H54 (cell line): ENCODE data around the gene MAST4.

Experiments
- DNase-seq: peaks from one replicate; pipeline ENCODE4 v3.0.0; 2011; ENCODE audit warnings: low spot score, mixed read lengths; ENCODE audit not compliant: insufficient read length
- FAIRE-seq: peaks from 3 replicates; lab custom pipeline; 2011; peaks lifted over from hg19 to GRCh38; lab: Jason Lieb, UNC
- POLR2A ChIP-seq: IDR thresholded peaks from 2 replicates; pipeline ENCODE4 v1.6.1; 2011; ENCODE audit warnings: low read depth, mild to moderate bottlenecking, low read length

MAST4 gene

DNA sequence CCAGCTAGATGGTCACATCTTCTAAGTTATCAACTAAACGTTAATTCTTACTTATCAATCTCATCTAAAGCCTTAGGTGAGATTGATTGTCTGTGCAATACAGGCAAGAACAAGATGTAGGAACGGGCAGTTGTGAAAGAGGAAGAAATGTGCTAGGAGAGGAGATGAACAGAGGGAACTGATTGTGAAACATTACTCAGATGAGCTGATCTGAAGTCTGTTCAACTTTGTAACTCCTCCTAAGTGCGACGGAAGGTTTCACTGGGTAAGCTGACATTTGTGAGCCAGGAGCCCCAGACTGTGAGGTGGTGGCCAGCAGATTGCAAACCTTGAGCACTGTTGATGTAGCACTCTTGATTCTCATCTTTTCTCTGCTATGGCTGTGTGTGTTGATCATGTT is 396.4 kb downstream of the MAST4 start:
- DNase-seq (no peak), FAIRE-seq (no peak)
- TF ChIP-seq POLR2A, result no peak

DNA sequence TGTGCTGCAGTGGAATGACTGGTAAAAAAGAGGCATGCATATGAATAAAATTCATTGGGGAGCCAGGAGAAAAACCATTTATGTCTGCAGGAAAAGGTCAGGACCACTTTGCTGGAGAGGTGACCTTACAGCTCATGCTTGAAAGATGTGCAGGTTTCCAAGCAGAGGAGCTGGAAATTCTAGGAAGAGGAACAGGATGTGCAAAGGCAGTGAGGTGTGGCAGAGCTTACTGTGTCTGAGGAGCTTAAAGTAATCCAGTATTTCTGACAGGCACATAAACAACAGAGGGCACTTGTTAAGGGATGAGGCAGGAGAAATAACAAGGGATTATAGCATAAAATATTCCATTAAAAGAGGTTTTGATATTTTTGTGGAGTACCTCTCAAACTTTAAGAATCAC is 397.3 kb downstream of the MAST4 start:
- no peak for FAIRE-seq

DNA sequence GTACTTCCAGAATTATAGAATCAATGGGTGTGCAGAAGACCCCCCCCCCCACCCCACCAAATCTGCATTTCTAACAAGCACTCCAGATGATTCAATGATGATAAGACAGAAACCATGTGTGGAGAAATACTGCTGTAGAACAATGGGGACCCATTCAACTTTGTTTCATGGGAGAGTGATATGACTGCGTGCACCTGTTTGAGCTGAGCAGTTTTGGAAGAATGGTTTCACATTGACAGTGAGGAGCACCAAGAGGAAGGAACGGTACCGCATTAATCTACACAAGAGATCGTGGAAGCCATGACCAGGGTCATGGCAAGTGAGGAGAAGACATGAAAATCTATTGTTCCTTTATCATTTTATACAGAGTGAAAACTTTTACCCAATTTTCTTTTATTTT is 397.7 kb downstream of the MAST4 start:
- DNase-seq, result no peak
- no peak for FAIRE-seq
- no peak for TF ChIP-seq POLR2A

More for the DNA sequence above, 397.3 kb downstream of the MAST4 start:
- no peak for TF ChIP-seq POLR2A
- DNase-seq, result no peak

DNA sequence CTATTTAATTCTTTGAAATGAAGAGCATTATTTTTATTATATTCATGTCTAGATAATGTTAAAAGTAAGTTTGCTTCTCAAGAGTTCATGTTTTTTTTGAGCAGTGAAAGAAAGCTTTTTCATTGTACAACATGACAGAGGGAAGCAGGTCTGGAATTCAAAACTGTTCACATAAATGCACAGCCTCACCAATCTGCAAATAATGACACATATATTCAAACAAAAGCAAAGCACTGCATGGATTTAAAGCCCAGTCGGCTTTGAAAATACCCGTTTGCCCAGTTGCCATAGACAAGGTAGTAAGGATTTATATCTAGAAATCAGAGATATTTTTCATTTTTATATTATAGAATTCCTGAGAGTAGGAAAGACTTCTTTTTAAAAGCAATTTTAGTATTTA is 398.6 kb downstream of the MAST4 start:
- FAIRE-seq (no peak), DNase-seq (no peak)
- TF ChIP-seq POLR2A, result no peak

DNA sequence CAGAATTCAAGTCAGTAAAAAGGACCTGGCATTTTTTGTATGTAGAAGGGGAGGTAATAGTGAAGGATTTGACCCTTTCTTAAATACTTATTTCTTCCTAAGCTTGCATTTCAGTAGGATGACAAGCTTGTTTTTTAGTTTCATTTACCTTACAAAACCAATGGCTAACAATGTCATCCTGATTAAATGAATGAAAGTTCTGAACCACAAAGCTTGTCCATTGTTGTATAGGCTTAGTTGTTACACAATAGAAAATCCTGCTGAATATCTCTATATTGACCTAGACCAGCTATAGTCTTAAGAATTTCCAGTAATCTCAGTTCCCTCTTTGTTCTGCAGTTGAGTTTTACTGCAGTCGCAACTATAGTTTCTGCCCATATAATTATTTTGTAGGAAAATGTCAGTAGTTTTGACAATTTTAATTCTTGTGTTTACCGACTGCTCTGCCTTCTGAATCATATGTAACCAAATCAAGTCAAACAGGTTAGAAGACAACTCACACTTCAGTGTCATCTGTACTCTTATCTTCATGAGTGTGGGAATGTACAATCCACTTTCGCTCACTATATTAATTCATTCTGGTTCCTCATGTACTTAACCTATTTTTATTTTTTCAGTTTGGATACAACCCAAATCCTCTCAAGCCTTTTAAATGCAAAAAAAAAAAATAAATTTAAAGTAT is 404.7 kb downstream of the MAST4 start:
- TF ChIP-seq POLR2A, result no peak
- DNase-seq (no peak), FAIRE-seq (no peak)

DNA sequence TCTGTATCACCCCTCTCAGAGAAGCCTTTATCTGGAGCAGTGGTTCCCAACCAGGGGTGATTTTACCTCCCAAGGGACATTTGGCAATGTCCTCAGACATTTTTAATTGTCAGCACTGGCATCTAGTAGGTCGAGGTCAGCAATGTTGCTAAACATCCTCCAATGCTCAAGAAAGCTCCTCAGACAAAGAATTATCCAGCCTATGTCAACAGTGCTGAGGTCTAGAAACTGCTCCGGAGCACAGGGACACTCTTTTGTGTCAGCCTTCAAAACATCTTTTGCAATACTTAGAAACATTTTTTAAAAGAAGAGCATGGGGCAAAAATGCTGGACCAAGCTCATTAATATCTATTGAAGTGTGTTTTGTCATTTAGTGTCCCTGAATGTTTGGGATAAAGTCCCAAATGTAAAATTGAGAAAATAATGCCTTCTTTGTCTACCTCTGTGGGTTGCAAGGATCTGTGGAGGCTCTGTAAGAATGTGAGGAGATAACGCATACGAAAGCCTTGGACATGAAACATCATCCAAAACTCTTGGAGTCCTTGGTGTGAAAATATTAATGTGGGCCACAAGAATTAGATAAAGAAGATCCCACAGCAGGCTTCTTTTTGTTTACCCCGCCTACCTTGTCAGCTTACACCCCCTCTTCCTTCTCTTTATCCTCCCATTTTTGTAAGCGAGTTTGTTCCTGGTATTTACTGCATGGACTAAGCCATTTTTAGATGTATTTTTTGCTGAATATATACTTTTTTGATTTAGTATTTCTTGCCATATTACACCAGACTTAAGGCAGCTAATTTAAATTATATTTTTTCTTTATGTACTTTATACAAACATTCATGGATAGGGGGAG is 406.9 kb downstream of the MAST4 start:
- DNase-seq (no peak), FAIRE-seq (no peak)
- no peak for TF ChIP-seq POLR2A

DNA sequence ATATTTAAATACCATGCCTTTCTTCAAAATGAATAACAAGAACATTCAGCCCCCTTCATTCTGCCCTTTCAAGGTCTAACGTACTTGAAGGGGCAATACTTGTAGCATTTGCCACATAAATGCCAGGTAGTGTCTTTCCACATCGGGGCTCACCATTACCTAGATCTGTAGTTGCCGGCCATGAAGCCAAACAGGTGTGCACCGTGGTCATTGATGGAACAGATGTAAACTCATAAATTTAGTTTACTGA is 407.4 kb downstream of the MAST4 start:
- DNase-seq (no peak), FAIRE-seq (no peak)
- no peak for TF ChIP-seq POLR2A

DNA sequence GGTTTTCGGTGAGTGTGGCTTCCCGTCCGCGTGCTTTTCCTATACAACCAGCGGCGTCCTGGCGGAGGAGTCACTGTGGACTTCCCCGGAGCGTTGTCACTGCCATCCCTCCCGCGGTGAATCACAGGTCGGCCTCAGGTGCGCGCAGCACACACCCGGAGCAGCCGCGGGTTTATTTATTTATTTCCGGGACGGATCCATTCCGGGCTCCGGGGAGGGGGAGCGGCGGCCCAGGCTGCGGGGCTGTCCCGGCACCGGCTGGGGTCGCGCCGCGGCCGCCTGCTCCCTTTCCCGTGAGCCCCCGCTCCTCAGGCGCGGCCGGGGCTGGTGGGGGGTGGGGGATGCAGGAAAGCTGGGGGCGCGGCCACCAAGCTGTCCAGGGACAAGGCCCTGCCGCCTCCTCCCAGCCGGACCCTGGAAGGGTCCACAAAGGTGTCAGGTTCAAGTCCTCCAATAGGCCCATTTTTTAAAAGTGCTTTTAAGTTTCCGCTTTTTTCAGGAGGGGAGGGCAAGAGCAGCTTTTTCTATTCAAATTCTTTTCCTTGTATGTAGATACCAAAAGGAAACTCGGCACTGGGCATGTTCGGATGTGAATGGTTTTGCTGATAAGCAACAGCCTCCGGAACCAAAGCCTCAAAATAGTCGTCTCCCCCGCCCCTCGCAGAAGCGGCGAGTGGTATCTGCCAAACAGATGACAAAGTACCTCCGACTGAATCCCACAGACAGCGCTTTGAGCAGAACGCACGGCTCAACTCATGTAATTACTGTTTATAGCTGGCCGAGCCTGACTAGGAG is 407.9 kb downstream of the MAST4 start:
- DNase-seq (peak; percentile 37), FAIRE-seq (no peak)
- TF ChIP-seq POLR2A, result no peak

DNA sequence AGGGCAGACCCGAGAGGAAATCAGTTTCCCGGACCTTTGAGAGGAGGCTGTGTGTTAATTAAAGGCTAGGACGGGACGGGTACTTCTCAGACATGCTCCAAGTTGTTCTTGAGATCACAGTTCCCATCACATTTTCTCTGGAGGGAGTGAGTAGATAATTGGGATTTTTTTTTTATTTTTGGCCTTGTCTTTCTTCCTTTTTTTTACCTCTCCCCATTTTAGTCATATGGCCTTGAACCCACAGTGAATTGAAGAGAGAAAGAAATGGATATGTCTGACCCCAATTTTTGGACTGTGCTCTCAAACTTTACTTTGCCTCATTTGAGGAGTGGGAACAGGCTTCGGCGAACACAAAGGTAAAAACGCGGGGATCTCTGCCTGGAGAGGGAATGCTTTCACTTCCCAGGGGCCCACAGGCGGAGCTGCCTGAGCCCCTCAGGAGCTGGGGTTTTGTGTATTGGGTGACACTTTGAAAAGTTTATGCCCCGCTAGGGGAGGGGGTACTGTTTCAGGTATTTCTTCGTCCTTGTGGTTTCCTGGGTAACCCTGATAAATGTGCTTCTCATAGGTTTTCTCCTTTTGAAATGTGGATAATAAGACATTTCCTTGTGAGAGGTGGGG is 408.6 kb downstream of the MAST4 start:
- TF ChIP-seq POLR2A, result no peak
- peak; percentile 69 for FAIRE-seq
- DNase-seq, result no peak

DNA sequence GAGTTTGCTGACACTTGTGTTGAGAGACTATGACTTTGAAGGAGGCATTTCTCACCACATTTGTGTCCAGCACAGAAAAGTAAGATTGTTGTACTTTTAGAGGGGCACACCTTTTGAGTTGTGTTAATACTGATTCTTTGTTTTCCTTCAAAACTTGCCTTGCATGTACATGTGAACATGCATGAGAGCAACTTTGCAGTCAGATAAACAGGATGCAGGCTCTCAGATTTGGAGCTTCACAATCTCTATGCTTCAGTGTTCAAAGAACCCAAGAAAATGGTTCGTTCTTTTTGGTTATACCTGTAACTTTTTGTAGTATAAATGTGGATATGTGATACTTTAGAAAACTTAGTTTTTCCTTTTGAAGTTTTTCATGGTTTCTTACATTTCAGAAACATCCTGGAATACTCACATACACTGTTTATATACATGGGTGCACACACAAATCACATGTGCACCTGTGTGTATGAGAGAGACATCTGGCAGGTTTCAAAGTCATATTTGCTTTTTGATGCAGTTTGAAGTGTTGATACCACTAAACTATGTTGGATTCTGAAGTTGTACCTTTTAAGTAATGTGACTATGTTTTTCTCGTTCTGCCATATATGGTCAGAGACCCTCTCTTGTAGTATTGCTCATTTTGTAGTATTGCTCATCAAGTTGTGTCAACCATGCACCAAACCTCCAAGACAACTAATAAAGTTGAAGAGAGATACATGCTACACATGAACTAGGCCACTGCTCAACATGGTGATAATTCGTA is 409.7 kb downstream of the MAST4 start:
- TF ChIP-seq POLR2A, result no peak
- no peak for FAIRE-seq
- no peak for DNase-seq

DNA sequence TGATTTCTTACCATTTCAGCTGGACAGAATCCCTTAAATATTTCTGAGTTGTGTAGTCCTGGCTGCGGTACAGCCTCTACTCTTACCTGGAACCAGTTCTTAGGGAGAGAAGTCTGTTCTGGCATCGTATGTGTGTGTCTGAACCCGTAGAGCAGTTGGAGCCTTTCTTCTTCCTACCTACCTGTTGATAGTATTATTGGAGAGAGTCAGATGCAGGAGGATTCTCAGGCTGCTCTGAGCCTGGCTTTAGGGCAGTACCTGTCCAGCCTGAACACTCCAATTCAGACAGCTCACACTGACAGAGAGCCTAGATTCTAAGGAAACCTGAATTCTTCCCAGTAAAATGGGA is 410.3 kb downstream of the MAST4 start:
- no peak for TF ChIP-seq POLR2A
- no peak for DNase-seq
- FAIRE-seq, result no peak

DNA sequence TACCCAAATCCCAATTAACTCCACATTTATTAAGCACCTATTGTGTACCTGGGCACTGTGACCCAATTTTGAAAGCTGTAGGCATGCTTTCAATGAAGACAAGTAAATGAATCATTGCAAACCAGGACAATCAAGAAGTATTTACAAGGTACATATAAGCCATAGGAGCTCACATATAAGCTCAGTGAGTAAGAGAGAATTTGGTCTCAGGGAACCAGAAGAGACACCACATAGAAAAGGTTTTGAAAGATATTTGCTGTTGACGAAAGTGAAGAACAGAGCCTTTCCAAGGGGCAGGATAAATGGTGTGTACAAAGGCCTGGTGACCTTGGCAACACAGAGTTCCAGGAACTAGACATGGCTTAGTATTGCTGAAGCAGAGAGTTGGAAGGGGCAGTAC is 412.8 kb downstream of the MAST4 start:
- no peak for TF ChIP-seq POLR2A
- DNase-seq, result no peak

DNA sequence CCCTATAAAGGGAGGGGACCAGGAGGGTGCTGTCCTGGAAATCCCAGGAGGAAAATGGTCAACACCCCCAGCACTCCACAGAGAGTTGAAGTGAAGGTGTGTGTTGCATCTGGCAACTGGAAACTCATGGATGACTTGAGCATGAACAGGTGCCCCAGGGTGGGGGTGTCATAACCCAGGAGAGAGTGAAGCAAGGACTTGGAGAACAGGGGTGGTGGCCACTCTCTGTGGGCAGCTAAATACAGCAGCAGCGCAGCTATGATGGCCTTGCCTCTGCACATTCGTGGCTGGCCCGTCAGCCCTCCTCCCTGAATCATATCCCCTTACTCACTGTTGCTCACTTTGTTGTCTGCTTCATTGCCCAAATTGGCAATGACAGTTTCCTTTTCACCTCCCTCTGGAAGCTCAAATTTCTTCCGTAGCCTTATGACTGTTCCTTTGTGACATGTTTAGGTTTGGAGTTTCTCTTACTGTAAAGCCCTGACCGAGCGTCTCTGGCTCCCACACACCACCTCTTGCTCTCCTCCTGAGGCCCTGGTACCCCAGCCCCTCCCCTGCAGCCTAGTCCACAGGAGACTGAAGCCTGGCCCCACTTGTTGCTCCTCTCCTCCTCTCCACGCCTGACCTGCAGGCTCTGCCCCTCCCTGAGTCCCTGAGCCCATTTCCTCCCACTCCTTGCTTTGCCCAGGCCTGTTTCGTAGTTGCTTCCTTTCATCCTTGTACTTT is 414.7 kb downstream of the MAST4 start:
- TF ChIP-seq POLR2A, result no peak
- peak; percentile 52 for FAIRE-seq
- peak; percentile 23 for DNase-seq

More for the DNA sequence above, 412.8 kb downstream of the MAST4 start:
- FAIRE-seq, result no peak

DNA sequence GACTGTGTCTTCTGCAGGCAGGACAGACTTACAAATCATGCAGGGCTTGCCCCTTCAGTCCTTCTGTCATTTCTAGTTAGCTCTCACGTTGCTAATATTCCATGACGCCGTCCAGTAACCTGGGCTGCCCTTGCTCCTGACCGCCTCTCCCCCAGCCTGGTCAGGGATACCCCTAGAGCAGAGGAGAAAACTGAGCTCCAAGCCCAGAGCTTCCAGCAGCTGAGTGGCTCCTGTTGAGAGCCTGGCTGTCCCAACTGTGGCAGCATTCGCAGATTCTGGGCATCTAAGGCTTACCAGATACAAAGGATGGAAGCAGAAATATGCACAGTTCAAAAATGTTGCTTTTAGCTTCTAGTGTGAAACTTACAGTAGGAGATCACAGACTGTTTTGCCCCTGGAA is 415.2 kb downstream of the MAST4 start:
- no peak for TF ChIP-seq POLR2A
- DNase-seq (no peak), FAIRE-seq (no peak)
